Hematopoietic multipotent progenitor cell treated with erythropoietin and hydrocortisone succinate and interleukin-3 and kit ligand, for 4 days (in vitro differentiated cells): Measurements from ENCODE around the gene UBE2D2.

Source experiments
- DNase-seq: peaks from one replicate; pipeline ENCODE4 v3.0.0-alpha.2; 2015

The UBE2D2 gene

DNA sequence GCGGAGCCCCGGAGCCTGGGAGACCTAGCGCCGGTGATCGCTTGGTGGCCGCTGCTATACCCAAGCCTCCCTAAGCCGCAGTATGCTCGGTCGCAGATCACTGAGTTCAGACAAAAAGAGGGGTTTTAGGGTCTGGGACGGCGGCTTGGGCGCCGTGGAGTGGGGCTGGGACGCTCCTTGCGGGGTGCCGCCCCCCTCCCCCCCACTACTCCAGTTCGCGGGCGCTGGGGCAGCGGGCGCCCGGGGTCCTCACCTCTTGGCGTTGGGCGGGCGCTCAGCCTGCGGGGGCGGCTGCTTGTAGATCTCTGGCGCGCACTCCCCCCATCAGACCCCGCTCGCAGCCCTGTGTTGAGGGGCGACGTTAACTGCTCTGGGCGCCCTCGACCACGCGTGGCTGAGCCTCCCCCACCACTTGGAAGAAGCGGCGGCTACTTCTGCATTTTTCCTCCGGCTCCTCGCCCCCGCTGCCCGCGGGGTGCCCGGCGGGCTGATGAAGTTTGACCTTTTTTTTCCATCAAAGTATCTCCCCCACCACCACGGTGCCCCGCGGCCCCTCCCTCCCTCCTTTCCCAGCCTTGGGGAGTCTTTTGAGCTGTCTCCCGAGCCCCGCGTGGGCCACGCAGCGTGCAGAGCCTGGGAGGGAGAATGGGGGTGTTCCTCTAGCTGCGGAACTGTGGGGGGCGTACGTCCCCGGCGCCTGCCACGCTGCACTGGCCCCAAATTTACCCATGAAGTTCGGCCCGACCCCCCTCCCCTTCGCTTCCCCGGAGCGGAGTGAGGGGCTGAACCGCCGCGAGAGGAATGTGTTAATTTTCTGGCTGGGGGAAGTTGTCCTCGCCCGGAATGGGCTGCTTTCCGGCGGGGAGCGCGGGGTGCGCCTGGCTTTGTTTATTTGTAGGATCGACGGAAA lies 88.2 kb downstream of the UBE2D2 start:
- DNase-seq, result peak; percentile 79

DNA sequence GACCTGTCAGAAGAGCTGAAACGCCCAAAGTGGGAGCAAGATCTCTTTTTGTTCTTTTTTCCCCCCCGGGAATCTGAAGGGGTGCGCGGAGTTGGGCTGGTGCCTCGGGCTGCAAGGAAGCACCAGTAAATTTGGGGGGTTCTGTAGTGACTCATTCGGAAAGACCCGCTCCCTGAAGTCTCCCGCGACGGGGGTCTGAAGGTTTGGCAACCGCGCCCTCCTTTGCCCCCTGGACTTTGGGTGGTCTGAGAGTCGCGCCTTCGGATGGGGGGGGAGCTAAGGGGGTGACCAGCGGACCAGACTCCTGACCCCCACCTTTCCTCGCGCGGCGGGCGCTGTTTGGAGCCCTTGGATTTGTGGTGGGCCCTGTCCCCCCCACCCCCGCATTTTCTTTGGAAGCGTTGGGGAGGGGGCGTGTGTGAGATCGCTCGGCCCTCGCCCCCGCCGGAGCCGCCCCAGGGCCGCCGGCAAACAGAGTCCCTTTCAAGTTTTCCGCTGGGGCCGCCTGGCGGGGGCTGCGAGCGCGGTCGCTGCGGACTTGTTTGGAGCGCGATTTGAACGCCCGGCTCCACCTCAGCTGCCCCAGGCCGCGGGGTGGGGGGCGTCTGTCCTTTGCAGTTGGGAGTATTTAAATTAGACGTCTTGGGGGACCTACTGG lies 89.0 kb downstream of the UBE2D2 start:
- DNase-seq, result peak; percentile 72

- no peak for DNase-seq
Measured at GRCh38 chr5:139650689-139651042, 89.5 kb downstream of the UBE2D2 start.

GRCh38 chr5:139651043-139651834 lies 90.1 kb downstream of the UBE2D2 start:
- no peak for DNase-seq

GRCh38 chr5:139651853-139652787 lies 91.0 kb downstream of the UBE2D2 start:
- DNase-seq, result peak; percentile 85

DNA sequence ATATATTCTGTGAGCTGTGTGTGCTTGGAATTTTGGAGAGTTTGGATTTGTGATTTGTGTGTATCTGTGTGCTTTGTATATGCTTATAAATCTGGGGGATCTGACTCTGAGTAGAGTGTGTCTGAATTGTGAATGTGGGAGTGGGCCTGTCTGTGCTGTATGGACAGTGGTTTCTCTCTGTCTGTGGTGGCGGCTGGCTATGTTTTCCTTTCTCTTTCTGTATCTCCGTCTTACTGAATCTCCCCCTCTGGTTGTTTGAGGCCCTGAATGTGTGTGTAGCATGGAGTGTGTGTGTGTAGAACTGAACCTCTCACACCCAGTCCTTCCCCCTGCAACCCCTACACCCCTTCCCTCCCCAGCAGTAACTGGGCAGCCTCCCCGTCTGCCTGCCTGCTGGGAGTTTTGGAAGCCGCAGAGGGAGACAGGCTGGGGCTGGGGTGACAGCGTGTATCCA lies 91.7 kb downstream of the UBE2D2 start:
- DNase-seq, result peak; percentile 51

DNA sequence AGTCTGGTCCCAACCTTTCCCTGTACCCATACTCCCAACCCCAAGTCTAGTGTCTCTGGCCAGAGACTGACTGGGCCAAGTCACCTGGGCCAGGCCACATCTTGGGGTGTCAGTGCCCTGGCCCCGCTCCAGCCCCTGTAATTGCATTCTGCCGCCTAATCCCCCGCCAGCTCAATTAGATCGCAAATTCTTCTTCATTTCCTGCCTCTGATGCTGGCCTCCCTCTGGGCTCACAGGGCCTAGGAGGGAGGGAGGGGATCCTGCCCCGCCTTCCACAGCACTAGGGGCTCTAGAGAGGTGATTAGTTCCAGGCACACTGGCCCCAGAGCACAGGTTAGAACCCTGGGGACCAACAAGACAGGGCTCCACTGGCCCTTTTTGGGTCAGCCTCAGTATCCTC lies 92.5 kb downstream of the UBE2D2 start:
- no peak for DNase-seq

DNA sequence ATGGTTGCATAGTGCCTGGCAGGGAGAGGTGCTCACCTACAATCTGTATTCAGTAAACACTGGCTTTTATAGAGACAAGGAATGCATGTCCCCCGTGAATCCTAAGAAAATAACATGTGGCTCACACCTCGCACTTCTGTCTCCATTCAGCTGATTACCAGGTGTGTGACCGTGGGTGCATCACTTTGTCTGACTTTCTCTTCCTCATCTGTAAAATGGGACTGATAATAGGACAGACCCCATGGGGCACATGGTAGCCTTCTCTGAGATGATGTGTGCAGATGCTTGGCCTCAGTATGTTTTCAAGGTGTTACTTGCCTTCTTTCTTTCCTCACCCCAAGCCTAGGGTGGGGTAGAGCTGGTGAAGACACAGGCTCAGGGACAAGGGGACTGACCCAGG lies 93.3 kb downstream of the UBE2D2 start:
- no peak for DNase-seq

DNA sequence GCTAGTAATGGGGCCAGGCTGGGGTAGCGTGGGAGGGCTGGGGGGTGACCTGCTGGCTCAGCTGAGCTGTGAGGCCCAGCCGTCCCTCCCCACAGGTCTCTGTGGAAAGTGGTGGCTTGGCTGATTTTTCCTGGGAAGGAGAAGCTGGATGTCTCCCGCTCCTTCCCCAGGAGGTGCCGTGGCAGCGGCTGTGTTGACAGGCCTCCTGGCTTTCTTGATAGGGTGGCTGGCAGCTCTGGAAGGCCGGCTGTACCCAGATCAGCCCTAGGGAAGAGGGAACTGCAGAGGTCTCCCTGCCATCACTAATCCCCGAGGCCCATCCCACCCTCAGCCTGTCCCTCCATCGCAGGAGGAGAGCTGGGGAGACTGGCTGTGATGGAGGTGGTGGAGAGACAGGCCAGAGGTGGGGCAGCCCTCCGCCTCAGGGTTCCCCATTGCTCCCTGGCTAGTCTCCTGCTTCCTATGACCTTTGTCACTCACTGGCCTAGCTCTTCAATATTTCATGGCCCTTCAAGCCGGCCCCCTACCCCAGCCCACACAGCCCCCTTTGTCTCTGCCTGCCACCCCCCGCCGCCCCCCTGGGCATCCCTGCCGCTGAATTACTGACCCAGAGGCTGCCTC lies 93.8 kb downstream of the UBE2D2 start:
- no peak for DNase-seq

DNA sequence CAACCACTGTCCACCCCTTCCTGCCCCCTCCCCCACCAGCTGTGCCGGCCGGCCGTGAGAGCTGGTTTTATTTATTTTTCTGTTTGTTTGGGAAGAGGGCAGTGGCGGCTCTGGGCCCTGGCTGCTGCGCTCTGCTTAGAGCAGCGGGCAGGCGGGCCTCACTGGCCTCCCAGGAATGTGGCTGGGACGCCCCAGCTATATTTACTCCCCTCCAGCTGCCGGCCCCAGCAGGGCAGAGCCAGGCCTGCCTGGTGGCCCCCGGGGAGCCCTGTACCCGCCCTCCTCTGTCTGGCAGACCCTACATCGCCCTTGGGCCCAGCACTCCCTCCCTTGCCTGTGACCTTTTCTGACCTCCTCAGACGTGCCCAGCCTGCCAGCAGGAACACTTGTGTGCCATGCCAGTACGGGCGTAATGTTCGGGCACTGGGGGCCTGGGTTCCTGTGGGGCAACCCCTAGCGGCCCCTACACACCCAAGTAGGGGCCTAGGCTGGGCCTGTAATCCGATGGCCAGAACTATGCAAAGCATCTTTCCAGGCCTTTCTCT lies 94.7 kb downstream of the UBE2D2 start:
- DNase-seq, result no peak

DNA sequence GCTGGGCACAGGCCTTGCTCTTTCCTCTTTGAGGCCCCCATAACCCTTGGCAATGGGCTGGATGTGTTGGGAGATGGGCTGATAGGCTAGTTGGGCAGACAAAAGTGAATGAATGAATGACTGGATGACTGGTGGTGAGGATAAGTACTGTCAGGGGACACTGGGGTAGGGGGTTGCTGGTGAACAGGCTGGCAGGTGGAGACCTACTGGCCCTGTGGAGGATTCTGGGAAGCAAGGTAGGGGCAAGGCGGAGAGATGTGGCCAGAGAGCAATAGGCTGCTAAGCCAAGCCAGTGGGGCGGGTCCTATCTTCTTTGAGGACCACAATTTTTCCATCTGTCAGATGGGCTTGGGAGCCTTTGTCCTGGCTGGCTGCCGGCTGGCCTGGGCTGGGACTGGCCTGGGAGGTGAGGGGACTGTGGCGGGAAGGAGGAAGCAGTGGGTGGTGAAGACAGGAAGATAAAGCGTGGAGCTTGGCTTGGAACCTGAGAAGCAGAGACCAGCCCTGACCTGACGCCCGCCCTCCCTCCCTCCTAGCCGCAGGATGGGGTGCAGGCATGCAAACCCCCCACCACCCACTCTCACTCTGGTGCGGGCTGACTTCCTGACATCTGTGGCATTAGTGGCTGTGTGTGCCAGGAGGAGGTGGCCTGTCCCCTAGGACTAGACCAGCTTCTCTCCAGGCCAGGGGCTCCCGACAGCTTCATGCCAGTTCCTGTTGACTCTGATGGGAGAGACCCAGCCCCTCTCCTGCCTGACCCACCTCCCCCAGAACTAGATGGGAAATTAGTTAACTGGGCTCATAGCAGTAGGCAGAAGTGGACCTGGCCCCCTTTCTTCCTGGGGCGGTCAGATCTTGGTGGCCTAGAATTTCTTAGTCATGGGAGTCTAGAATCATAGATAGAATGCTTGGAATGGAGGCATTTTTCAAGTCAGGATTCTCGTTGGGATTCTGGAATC lies 96.5 kb downstream of the UBE2D2 start:
- peak; percentile 89 for DNase-seq

DNA sequence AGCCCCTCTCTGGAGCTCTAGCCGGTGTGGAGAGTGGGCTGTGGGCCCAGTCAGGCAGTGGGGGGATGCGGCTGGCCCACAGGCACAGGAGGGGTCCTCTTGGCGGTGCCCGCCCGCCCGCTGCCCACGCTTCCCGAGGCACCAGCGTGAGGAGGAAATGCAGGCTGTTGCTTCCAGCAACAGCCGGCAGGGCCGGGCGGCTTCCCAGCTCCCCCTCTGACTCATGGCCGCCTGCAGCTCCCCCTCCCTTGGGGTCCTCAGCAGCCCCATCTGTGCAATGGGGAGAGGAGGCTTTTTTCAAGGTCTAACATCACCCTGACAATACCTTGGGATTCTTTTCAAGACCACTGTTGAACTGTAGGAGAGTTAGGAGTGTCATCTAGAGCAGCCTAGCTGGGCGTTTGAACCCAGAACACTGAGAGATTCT lies 97.4 kb downstream of the UBE2D2 start:
- DNase-seq, result peak; percentile 55

DNA sequence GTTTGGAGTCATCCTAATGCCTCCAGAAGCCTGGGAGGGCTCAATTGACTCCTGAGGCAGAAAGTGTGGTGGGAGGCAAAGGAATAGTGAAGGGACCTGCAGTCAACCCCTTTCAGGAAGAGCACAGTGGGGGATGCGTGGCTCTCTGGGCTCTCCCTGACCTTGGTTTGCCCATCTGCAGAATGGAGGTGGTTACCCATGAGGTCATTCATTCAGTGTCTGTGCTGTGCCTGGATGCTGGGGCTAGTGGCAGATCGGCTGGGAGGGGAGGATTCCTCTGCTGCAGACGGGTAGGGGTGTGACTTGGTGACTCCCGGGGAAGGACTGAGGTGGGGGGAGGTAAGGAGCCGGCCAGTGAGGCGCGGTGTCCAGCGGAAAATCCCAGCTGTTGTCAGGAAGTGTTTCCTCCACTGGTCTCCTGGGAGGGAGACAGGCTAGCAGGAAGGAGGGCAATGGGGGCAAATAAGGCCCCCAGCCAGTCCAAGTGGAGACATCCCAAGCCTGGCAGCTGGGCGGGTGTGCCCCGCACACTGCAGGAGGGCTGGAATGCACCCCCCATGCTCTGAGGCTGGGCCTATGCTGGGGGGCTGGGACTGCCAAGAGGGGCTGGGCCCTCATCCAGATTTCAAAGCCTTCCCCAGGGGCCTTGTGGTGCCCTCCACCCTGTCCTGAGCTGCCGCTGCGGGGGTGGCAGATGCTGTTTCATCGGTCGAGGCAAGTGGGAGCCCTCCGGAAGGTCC lies 98.0 kb downstream of the UBE2D2 start:
- DNase-seq, result peak; percentile 63

- no peak for DNase-seq
Measured at GRCh38 chr5:139659695-139660101, 98.6 kb downstream of the UBE2D2 start.

DNA sequence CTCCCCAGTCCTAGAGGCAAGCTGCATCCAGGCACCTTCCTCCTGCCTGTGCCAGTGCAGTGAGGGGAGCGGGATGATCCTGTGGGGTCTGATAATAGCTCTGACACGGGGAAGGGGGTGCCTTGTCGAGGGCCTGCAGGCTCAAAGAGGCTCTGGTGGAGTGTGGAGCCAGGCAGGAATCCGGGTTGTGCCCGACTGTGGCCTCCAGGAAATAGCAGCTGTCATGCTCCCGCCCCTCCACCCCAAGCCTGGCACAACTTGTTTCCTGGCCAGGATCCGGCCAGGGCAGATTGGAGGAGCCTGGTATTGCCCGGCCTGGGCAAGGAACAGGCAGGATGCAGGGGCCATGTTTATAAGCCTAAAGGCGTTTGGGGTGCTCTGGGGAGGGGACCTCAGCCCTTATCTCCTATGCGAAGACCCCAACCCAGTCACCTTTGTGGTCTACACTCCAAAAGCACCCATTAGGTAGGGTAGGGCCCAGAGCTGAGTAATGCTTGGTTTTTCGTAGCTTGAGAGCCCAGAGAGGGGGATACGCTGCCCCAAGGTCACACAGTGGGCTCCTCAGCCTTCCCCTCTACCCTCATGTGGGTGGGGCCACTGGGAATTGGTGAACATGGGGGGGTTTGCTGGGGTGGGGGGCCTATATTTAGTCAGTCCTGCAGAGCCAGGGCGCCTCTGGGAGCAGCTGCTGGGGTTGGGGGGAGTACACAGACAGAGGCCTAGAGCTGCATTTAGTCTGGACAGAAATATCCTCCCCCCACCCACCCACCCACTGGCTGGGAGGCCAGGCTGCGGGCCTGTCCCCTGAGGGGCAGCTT lies 99.2 kb downstream of the UBE2D2 start:
- peak; percentile 80 for DNase-seq

DNA sequence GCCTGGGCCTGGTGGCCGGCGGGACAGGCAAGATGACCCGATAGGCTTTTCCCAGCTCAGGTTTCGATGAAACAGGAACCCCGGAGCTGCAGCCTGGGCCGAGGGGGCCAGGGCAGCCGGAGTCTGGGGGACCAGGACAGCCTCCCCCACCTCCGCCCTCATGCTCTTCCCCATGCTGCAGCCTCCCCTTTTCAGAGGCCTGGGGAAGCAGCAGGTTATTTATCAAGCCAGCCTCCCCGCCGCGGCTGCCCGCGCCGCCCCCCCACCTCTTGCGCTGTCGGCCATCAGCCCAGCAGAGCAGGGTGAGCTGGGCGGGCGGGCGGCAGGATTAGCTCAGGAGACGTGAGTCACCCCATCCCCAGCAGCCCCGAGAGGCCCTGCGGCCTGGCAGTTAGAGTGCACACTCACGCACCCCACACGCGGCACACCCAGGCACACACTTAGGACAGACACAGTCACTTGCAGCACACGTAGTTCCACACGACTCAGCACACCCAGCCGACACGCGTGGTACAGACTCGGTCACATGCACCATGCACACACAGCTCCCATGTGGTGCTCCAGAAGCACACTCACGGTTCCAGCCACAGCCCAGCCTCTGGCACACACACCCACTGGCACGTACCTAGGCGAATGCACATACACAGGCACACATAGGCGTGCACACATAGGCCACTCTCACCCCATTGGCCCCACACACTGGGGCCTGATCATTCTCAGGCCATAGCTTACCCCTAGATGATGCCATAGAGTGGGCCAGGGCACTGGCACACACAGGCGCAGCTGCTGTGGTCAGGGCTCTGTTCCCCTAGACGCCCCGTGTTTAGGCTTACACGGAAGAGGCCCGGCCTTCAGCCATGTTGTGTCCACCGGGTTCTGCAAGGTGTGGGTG lies 100.0 kb downstream of the UBE2D2 start:
- DNase-seq, result peak; percentile 97

- DNase-seq, result no peak
Measured at GRCh38 chr5:139662617-139663016, 101.5 kb downstream of the UBE2D2 start.
